ENCODE results near the gene PUM2.
"Not testable (repeated sequence)": the region's sequence is repeated elsewhere in the genome, so short reads cannot be mapped to it uniquely, and the experiment has no call there.

DNA sequence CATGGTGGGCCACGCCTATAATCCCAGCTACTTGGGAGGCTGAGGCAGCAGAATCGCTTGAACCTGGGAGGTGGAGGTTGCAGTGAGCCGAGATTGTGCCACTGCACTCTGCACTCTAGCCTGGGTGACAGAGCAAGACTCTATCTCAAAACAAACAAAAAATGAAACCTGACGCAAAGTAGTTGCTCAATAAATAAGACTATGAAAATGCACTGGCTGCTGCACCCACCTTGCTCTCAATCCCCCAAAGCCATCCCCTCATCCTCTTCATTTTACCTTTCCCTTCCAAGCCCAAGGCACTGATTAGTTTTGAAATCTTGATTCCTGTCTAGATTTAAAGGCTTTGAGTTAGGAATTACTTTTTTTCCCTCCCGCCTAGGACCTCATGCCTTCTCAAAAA, 107.0 kb downstream of the PUM2 start:
- TF ChIP-seq, protein P1, sequence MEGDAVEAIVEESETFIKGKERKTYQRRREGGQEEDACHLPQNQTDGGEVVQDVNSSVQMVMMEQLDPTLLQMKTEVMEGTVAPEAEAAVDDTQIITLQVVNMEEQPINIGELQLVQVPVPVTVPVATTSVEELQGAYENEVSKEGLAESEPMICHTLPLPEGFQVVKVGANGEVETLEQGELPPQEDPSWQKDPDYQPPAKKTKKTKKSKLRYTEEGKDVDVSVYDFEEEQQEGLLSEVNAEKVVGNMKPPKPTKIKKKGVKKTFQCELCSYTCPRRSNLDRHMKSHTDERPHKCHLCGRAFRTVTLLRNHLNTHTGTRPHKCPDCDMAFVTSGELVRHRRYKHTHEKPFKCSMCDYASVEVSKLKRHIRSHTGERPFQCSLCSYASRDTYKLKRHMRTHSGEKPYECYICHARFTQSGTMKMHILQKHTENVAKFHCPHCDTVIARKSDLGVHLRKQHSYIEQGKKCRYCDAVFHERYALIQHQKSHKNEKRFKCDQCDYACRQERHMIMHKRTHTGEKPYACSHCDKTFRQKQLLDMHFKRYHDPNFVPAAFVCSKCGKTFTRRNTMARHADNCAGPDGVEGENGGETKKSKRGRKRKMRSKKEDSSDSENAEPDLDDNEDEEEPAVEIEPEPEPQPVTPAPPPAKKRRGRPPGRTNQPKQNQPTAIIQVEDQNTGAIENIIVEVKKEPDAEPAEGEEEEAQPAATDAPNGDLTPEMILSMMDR (IDR thresholded peaks at IDR 0.05) = not testable (repeated sequence)
- not testable (repeated sequence) for TF ChIP-seq POLR2A (IDR thresholded peaks at IDR 0.05)

Measured in sigmoid colon (tissue), 3 donors.